Progenitor cell of endocrine pancreas (in vitro differentiated cells): ENCODE data around the gene UGT1A8. TPM values are rescaled to one million over a fixed set of nuclear protein-coding genes. Genes with fewer than 3 reads are reported as not detected.
"Not testable (repeated sequence)": the region's sequence is repeated elsewhere in the genome, so short reads cannot be mapped to it uniquely, and the experiment has no call there.

Experiments used
- DNase-seq: peaks from one replicate; pipeline ENCODE4 v3.0.0; 2021; ENCODE audit warnings: low spot score; ENCODE audit not compliant: unreplicated experiment
- H3K27ac Mint-ChIP-seq: 2 replicates; pipeline ENCODE4 v1.8.0; 2021; ENCODE audit warnings: mild to moderate bottlenecking, moderate library complexity, mixed read lengths
- H3K27me3 Mint-ChIP-seq: 2 replicates; pipeline ENCODE4 v1.8.0; 2021; ENCODE audit warnings: mixed read lengths
- H3K36me3 Mint-ChIP-seq: 2 replicates; pipeline ENCODE4 v1.8.0; 2022; ENCODE audit warnings: mixed read lengths; ENCODE audit not compliant: insufficient read depth
- H3K4me1 Mint-ChIP-seq: 2 replicates; pipeline ENCODE4 v1.8.0; 2021; ENCODE audit warnings: low read depth, mixed read lengths
- H3K4me3 Mint-ChIP-seq: 2 replicates; pipeline ENCODE4 v1.8.0; 2021; ENCODE audit warnings: low read depth, mild to moderate bottlenecking, moderate library complexity, mixed read lengths
- H3K9me3 Mint-ChIP-seq: 2 replicates; pipeline ENCODE4 v1.8.0; 2021; ENCODE audit warnings: low read depth, mixed read lengths
- CTCF ChIP-seq: fragments of 200-600 bp; sonication (generic); IDR thresholded peaks from one replicate; pipeline ENCODE4 v1.5.0; 2021; ENCODE audit warnings: antibody characterized with exemption, mild to moderate bottlenecking; ENCODE audit not compliant: unreplicated experiment
- total RNA-seq: library from RNA; stranded (reverse); gene quantifications from 2 replicates; pipeline ENCODE4 v1.2.1, GENCODE V29; 2021

Gene UGT1A8
- total RNA-seq, 1 donor from 2014 or later = not detected

GRCh38 chr2:233712611-233713261 is 95.3 kb downstream of the UGT1A8 start, which contains the start of gene UGT1A5:
TSS of gene UGT1A5 (plus strand) at chr2:233712907. CDS start at chr2:233712992, 85 bp downstream.
- DNase-seq = no peak
- no peaks in the 10 kb centered on the region for H3K9me3 Mint-ChIP-seq
- H3K4me3 Mint-ChIP-seq = no peak within 1 kb of the TSS
- no peaks in the 10 kb centered on the region for H3K36me3 Mint-ChIP-seq
- H3K27ac Mint-ChIP-seq = no peak within 1 kb of the TSS
- TF ChIP-seq CTCF = no peak
- peaks cover 9% of the 10 kb centered on the region for H3K4me1 Mint-ChIP-seq
- H3K27me3 Mint-ChIP-seq = peaks cover 5% of the 10 kb centered on the region

GRCh38 chr2:233713262-233713615 is 95.8 kb downstream of the UGT1A8 start:
- H3K9me3 Mint-ChIP-seq = peaks cover under 1% of the 10 kb centered on the region
- H3K36me3 Mint-ChIP-seq = no peaks in the 10 kb centered on the region
- no peak overlapping the region for H3K4me3 Mint-ChIP-seq
- H3K27me3 Mint-ChIP-seq = peaks cover 5% of the 10 kb centered on the region
- no peak for DNase-seq
- H3K4me1 Mint-ChIP-seq = peaks cover 10% of the 10 kb centered on the region
- TF ChIP-seq CTCF = no peak
- H3K27ac Mint-ChIP-seq = no peak overlapping the region

GRCh38 chr2:233714121-233714520 is 96.7 kb downstream of the UGT1A8 start:
- no peaks in the 10 kb centered on the region for H3K36me3 Mint-ChIP-seq
- H3K27ac Mint-ChIP-seq = no peak overlapping the region
- H3K4me1 Mint-ChIP-seq = peaks cover 13% of the 10 kb centered on the region
- peaks cover 5% of the 10 kb centered on the region for H3K27me3 Mint-ChIP-seq
- H3K4me3 Mint-ChIP-seq = no peak overlapping the region
- no peak for DNase-seq
- H3K9me3 Mint-ChIP-seq = peaks cover 6% of the 10 kb centered on the region
- no peak for TF ChIP-seq CTCF

GRCh38 chr2:233718552-233718951 is 101.1 kb downstream of the UGT1A8 start, which contains the start of gene UGT1A4:
TSS of gene UGT1A4 (plus strand) at chr2:233718736. CDS start at chr2:233718821, 85 bp downstream.
- DNase-seq = no peak
- H3K4me3 Mint-ChIP-seq = no peak within 1 kb of the TSS
- TF ChIP-seq CTCF = no peak
- H3K27ac Mint-ChIP-seq = no peak within 1 kb of the TSS
- H3K9me3 Mint-ChIP-seq = peaks cover 12% of the 10 kb centered on the region
- peaks cover 5% of the 10 kb centered on the region for H3K4me1 Mint-ChIP-seq
- peaks cover 5% of the 10 kb centered on the region for H3K27me3 Mint-ChIP-seq
- H3K36me3 Mint-ChIP-seq = peaks cover 2% of the 10 kb centered on the region

- H3K4me3 Mint-ChIP-seq = no peak within 1 kb of the TSS
- peaks cover 5% of the 10 kb centered on the region for H3K9me3 Mint-ChIP-seq
- no peak for TF ChIP-seq CTCF
- DNase-seq = no peak
- no peak within 1 kb of the TSS for H3K27ac Mint-ChIP-seq
- peaks cover 9% of the 10 kb centered on the region for H3K4me1 Mint-ChIP-seq
- no peaks in the 10 kb centered on the region for H3K27me3 Mint-ChIP-seq
- no peaks in the 10 kb centered on the region for H3K36me3 Mint-ChIP-seq
These were observed 111.4 kb downstream of the UGT1A8 start, which contains the start of gene UGT1A3 for GRCh38 chr2:233728723-233729301. TSS of gene UGT1A3 (plus strand) at chr2:233729042. CDS start at chr2:233729127, 85 bp downstream.

- H3K36me3 Mint-ChIP-seq, H3K4me3 Mint-ChIP-seq, DNase-seq, H3K27me3 Mint-ChIP-seq, H3K27ac Mint-ChIP-seq: not testable (repeated sequence)
- Mint-ChIP-seq H3K9me3 (peaks cover 13% of the 10 kb centered on the region), H3K4me1 (peaks cover 11% of the 10 kb centered on the region)
These were observed 119.6 kb downstream of the UGT1A8 start for GRCh38 chr2:233736868-233737653.
